NCI-H2107 (cell line): Measurements from ENCODE around the gene HEXD.
"Not testable (repeated sequence)": the region's sequence is repeated elsewhere in the genome, so short reads cannot be mapped to it uniquely, and the experiment has no call there.

ENCODE experiments used
- DNase-seq: peaks from one replicate; lab custom pipeline; 2025; lab: John Stamatoyannopoulos, UW

The HEXD gene

GRCh38 chr17:82396601-82397435 is 21.3 kb upstream of the HEXD start:
- no peak for DNase-seq

- no peak for DNase-seq
Observed at GRCh38 chr17:82397449-82398335, 20.5 kb upstream of the HEXD start.

- DNase-seq = no peak
Observed at GRCh38 chr17:82399041-82399441, 19.1 kb upstream of the HEXD start.

- DNase-seq = peak; percentile 38
Observed at GRCh38 chr17:82399601-82400101, 18.5 kb upstream of the HEXD start.

GRCh38 chr17:82400206-82400605 is 17.9 kb upstream of the HEXD start:
- no peak for DNase-seq

GRCh38 chr17:82400830-82401229 is 17.3 kb upstream of the HEXD start:
- DNase-seq = no peak

- no peak for DNase-seq
Observed at GRCh38 chr17:82402865-82403264, 15.3 kb upstream of the HEXD start.

- no peak for DNase-seq
Observed at GRCh38 chr17:82403662-82404660, 14.2 kb upstream of the HEXD start.

GRCh38 chr17:82405051-82405450 is 13.1 kb upstream of the HEXD start:
- DNase-seq = no peak

GRCh38 chr17:82406131-82406671 is 11.9 kb upstream of the HEXD start:
- DNase-seq = no peak

GRCh38 chr17:82407255-82407654 is 10.9 kb upstream of the HEXD start:
- DNase-seq = no peak

- peak; percentile 50 for DNase-seq
Observed at GRCh38 chr17:82408288-82408937, 9.7 kb upstream of the HEXD start.

GRCh38 chr17:82408938-82409318 is 9.2 kb upstream of the HEXD start:
- DNase-seq = no peak

- no peak for DNase-seq
Observed at GRCh38 chr17:82410014-82410716, 8.0 kb upstream of the HEXD start.

GRCh38 chr17:82411396-82412053 is 6.6 kb upstream of the HEXD start:
- DNase-seq = no peak

GRCh38 chr17:82412081-82412480 is 6.1 kb upstream of the HEXD start:
- DNase-seq = not testable (repeated sequence)

GRCh38 chr17:82412535-82413520 is 5.3 kb upstream of the HEXD start:
- no peak for DNase-seq

GRCh38 chr17:82414548-82415281 is 3.4 kb upstream of the HEXD start:
- DNase-seq = peak; percentile 46
